HepG2 (cell line): ENCODE measurements around the gene ZNF280A. TPM values are rescaled to one million over a fixed set of nuclear protein-coding genes. Genes with fewer than 3 reads are reported as not detected.
A peak's percentile ranks its signal among the peaks of the same experiment; 100 is the strongest.

Source experiments
- ATAC-seq: fragments of 200-7000 bp; cut with Tn5 transposase; 3 replicates; pipeline ENCODE4 v1.9.1; 2020; ENCODE audit warnings: mild to moderate bottlenecking, moderate library complexity
- BruUV-seq: library from RNA; stranded (reverse); fragments of 400-500 nt; replicated peaks from 2 replicates; lab custom pipeline; 2021; lab: Mats Ljungman, UMichigan
- CTCF ChIA-PET: fragments of 300-600 bp; formaldehyde crosslinking; extraction: SDS; loops from one replicate; lab custom pipeline; 2021; ENCODE audit warnings: low total read pairs, inconsistent platforms, low intra/inter-chr PET ratio; lab: Yijun Ruan, JAX
- POLR2A ChIA-PET: fragments of 350-600 bp; sonication (Branson Sonifier 250); formaldehyde crosslinking; loops from one replicate; lab custom pipeline; 2020; ENCODE audit warnings: antibody characterized with exemption, inconsistent platforms; lab: Yijun Ruan, JAX
- DNase-seq: peaks from one replicate; pipeline ENCODE4 v3.0.0-alpha.2; 2015; ENCODE audit warnings: low spot score
- FAIRE-seq: peaks from 3 replicates; lab custom pipeline; 2011; peaks lifted over from hg19 to GRCh38; lab: Jason Lieb, UNC
- H2AFZ ChIP-seq: one replicate; pipeline ENCODE4 v1.6.1; 2011; ENCODE audit warnings: low read length, inconsistent platforms
- H3K27ac ChIP-seq: fragments of 300-600 bp; 3 replicates; pipeline ENCODE4 v1.8.0; 2011; ENCODE audit warnings: mixed run types, mild to moderate bottlenecking, mixed read lengths, low read length, inconsistent platforms; ENCODE audit not compliant: insufficient read depth; ENCODE audit errors: extremely low read length
- H3K27me3 ChIP-seq, 2 experiments: fragments of 200-600 bp in 1 of 2; 2 replicates in 1 of 2; 3 replicates in 1 of 2; pipeline versions ENCODE4 v1.6.0 to v1.8.0; 2011; ENCODE audit warnings: low read length in 2 of 2, mild to moderate bottlenecking in 2 of 2, moderate library complexity in 2 of 2, inconsistent platforms in 1 of 2; ENCODE audit not compliant: insufficient read depth in 2 of 2, control insufficient read depth in 1 of 2
- H3K36me3 ChIP-seq, 2 experiments: fragments of 200-600 bp in 1 of 2; replicated peaks in 1 of 2; 2 replicates in 1 of 2; 3 replicates in 1 of 2; pipeline versions ENCODE4 v1.5.1 to v1.8.0; 2011; ENCODE audit warnings: low read length in 2 of 2, inconsistent platforms in 1 of 2; ENCODE audit not compliant: insufficient read depth in 2 of 2, control insufficient read depth in 1 of 2
- H3K4me1 ChIP-seq: 2 replicates; pipeline ENCODE4 v1.5.1; 2012; ENCODE audit warnings: low read length, inconsistent platforms; ENCODE audit not compliant: insufficient read depth
- H3K4me2 ChIP-seq: 2 replicates; pipeline ENCODE4 v1.6.0; 2011; ENCODE audit warnings: low read depth, low read length, inconsistent platforms
- H3K4me3 ChIP-seq, 3 experiments: fragments of 200-600 bp in 1 of 3; sonication (generic), shearing (Covaris generic) in 1 of 3; replicated peaks in 1 of 3; 2 replicates each; pipeline ENCODE4 v1.5.1; 2011 to 2016; ENCODE audit warnings: low read length in 3 of 3, inconsistent platforms in 2 of 3, low read depth in 2 of 3, mild to moderate bottlenecking in 2 of 3, control low read depth in 1 of 3, mixed read lengths in 1 of 3; ENCODE audit not compliant: insufficient read depth in 1 of 3
- H3K79me2 ChIP-seq: one replicate; pipeline ENCODE4 v1.6.1; 2011; ENCODE audit warnings: low read length, inconsistent platforms; ENCODE audit not compliant: insufficient read depth
- H3K9ac ChIP-seq: 2 replicates; pipeline ENCODE4 v1.6.0; 2011; ENCODE audit warnings: mild to moderate bottlenecking, low read depth, low read length, inconsistent platforms; ENCODE audit not compliant: insufficient read depth
- H3K9me3 ChIP-seq: 2 replicates; pipeline ENCODE4 v1.5.1; 2012; ENCODE audit warnings: mild to moderate bottlenecking, low read length
- H4K20me1 ChIP-seq: 2 replicates; pipeline ENCODE4 v1.6.0; 2011; ENCODE audit warnings: inconsistent platforms, mild to moderate bottlenecking, low read length, moderate library complexity; ENCODE audit not compliant: insufficient read depth
- ARID3A ChIP-seq: IDR thresholded peaks from 2 replicates; pipeline ENCODE4 v1.6.1; 2012; ENCODE audit warnings: low read depth, low read length, improper control_type of control experiment
- GRHL1 ChIP-seq: sonication (generic); formaldehyde crosslinking; conservative IDR thresholded peaks from 2 replicates; pipeline ENCODE4 v1.8.0; 2022; ENCODE audit warnings: missing genetic modification reagents
- HOXA3 ChIP-seq: sonication (generic); formaldehyde crosslinking; IDR thresholded peaks from 2 replicates; pipeline ENCODE4 v1.5.0; 2020; ENCODE audit warnings: missing genetic modification reagents
- KMT2B ChIP-seq: IDR thresholded peaks from 2 replicates; pipeline ENCODE4 v1.6.1; 2016; ENCODE audit warnings: missing genetic modification reagents, missing compliant biosample characterization
- MAZ ChIP-seq, 2 experiments: sonication (generic) in 1 of 2; formaldehyde crosslinking in 1 of 2; IDR thresholded peaks; 2 replicates each; pipeline versions ENCODE4 v1.5.0 to v1.6.1; 2012 to 2020; ENCODE audit warnings: low read depth in 2 of 2, mild to moderate bottlenecking in 2 of 2, borderline replicate concordance in 1 of 2, improper control_type of control experiment in 1 of 2, low read length in 1 of 2, missing genetic modification reagents in 1 of 2, moderate library complexity in 1 of 2
- MEIS1 ChIP-seq: sonication (generic); formaldehyde crosslinking; IDR thresholded peaks from 2 replicates; pipeline ENCODE4 v1.9.0; 2021; ENCODE audit warnings: mild to moderate bottlenecking, missing genetic modification reagents, moderate library complexity, borderline replicate concordance
- MXD1 ChIP-seq: sonication (generic); formaldehyde crosslinking; IDR thresholded peaks from 2 replicates; pipeline ENCODE4 v1.4.0; 2020; ENCODE audit warnings: mild to moderate bottlenecking, missing genetic modification reagents
- MZF1 ChIP-seq: sonication (generic); formaldehyde crosslinking; IDR thresholded peaks from 2 replicates; pipeline ENCODE4 v1.8.1; 2023; ENCODE audit warnings: mild to moderate bottlenecking, missing genetic modification reagents, borderline replicate concordance
- PCBP2 ChIP-seq: fragments of 200-400 bp; formaldehyde crosslinking; optimal IDR thresholded peaks from 2 replicates; pipeline ENCODE3; 2018; ENCODE audit warnings: low read length, low read depth; ENCODE audit not compliant: poor library complexity, severe bottlenecking
- POLR2AphosphoS2 ChIP-seq: IDR thresholded peaks from 2 replicates; pipeline ENCODE4 v1.6.1; 2011; ENCODE audit warnings: low read depth, low read length, improper control_type of control experiment
- RCOR2 ChIP-seq: IDR thresholded peaks from 2 replicates; pipeline ENCODE4 v1.6.1; 2016; ENCODE audit warnings: missing biosample characterization, missing genetic modification reagents
- SOX5 ChIP-seq: IDR thresholded peaks from 2 replicates; pipeline ENCODE4 v1.6.1; 2016; ENCODE audit warnings: borderline replicate concordance
- SRSF4 ChIP-seq: fragments of 200-400 bp; formaldehyde crosslinking; IDR thresholded peaks from one replicate; pipeline ENCODE4 v1.6.1; 2018; ENCODE audit warnings: mild to moderate bottlenecking, low read depth, low read length, moderate library complexity; ENCODE audit not compliant: poor library complexity, severe bottlenecking
- ZBTB20 ChIP-seq: sonication (generic); formaldehyde crosslinking; IDR thresholded peaks from 2 replicates; pipeline ENCODE4 v1.8.1; 2023; ENCODE audit warnings: missing genetic modification reagents, low read depth, mild to moderate bottlenecking, borderline replicate concordance
- ZNF18 ChIP-seq: sonication (generic); formaldehyde crosslinking; IDR thresholded peaks from 2 replicates; pipeline ENCODE4 v1.8.0; 2022; ENCODE audit warnings: mild to moderate bottlenecking, missing genetic modification reagents; ENCODE audit not compliant: insufficient replicate concordance
- ZNF576 ChIP-seq: sonication (generic); formaldehyde crosslinking; IDR thresholded peaks from 2 replicates; pipeline ENCODE4 v1.4.0; 2020; ENCODE audit warnings: mild to moderate bottlenecking, missing genetic modification reagents
- ZNF761 ChIP-seq: sonication (generic); formaldehyde crosslinking; conservative IDR thresholded peaks from 2 replicates; pipeline ENCODE4 v1.4.0; 2020; ENCODE audit warnings: mild to moderate bottlenecking, missing genetic modification reagents
- ZNF768 ChIP-seq: sonication (generic); formaldehyde crosslinking; IDR thresholded peaks from 2 replicates; pipeline ENCODE4 v1.4.0; 2020; ENCODE audit warnings: missing genetic modification reagents
- WGBS: methylation state at CpG from one replicate; pipeline ENCODE4 v1.1.6; 2017; ENCODE audit warnings: low lambda C conversion rate; 5-methylcytosine and 5-hydroxymethylcytosine counted together
- in situ Hi-C: cut with HindIII; loops from 2 replicates; pipeline ENCODE4 v1.10.0; 2017; ENCODE audit warnings: low pct_unique_long_range_greater_than_20kb; ENCODE audit not compliant: extremely low pct_ligation_motif_present
- intact Hi-C: fragments of 100-400 bp; cut with micrococcal nuclease; formaldehyde crosslinking; loops from one replicate; pipeline ENCODE4 v1.10.0; 2022; ENCODE audit not compliant: unreplicated experiment
- polyA plus RNA-seq, 8 experiments: library from polyadenylated mRNA; depleted of rRNA in 3 of 8; stranded (reverse) in 7 of 8; unstranded in 1 of 8; fragments of >200 nt; fragmentation: Illumina TruSeq in 4 of 8; extraction: Trizol in 4 of 8; gene quantifications; 2 replicates each; pipeline versions ENCODE4 v1.2.1 to v1.2.3, GENCODE V29; 2011 to 2016; ENCODE audit warnings: low read depth in 4 of 8, missing spikeins in 1 of 8, mixed read lengths in 1 of 8; ENCODE audit not compliant: insufficient read depth in 1 of 8
- total RNA-seq, 5 experiments: library from RNA; depleted of rRNA; stranded (reverse); fragments of >200 nt; fragmentation: Illumina TruSeq; extraction: Trizol; gene quantifications; 2 replicates each; pipeline ENCODE4 v1.2.3, GENCODE V29; 2016; ENCODE audit warnings: low read depth in 1 of 5

Gene ZNF280A
- total and polyA plus RNA-seq, 2 of the 13 experiments (the other 11 are each of a cell fraction or from before 2014, with no cell fraction given), result 1.4 to 2.9 TPM

- Histone ChIP-seq H3K4me3 (peak overlapping the region; percentile 79 to 97 (median 87)), H3K4me1 (peaks cover 16% of the 10 kb centered on the region), H3K9ac (peak overlapping the region; percentile 81), H4K20me1 (no peaks in the 10 kb centered on the region), H3K27me3 (no peaks in the 10 kb centered on the region; a peak in 1 of 5 replicates), H3K79me2 (peaks cover 8% of the 10 kb centered on the region), H3K9me3 (peaks cover 6% of the 10 kb centered on the region; the same call in 1 of the 2 replicates), H3K27ac (peak overlapping the region; percentile 44), H3K4me2 (peak overlapping the region; percentile 80), H2AFZ (no peak overlapping the region), H3K36me3 (peaks cover 0 to 22% of the 10 kb centered on the region in 2 experiments; a peak in 3 of 5 replicates)
- ChIA-PET CTCF (interaction anchor here (0.9 kb wide), 1 partner anchor 44 kb away, joined by 3 read pairs; no protein-coding TSS in a partner anchor), POLR2A (interaction anchor here (1.1 to 1.8 kb wide), 2 partner anchors 12 kb away, joined by 3 to 32 read pairs; partner anchors contain the start of gene ZNF280A)
- in situ Hi-C loops (no loop called here), intact Hi-C loops (no loop called here)
- BruUV-seq, result no TSS peak
- ATAC-seq (peak; percentile 38), FAIRE-seq (no peak), DNase-seq (no peak)
- TF ChIP-seq KMT2B (CRISPR knock-in tag) (no peak), ZNF768 (CRISPR knock-in tag) (no peak), MEIS1 (no peak), ZNF576 (CRISPR knock-in tag) (no peak), PCBP2 (no peak), MXD1 (CRISPR knock-in tag) (no peak), ZNF18 (CRISPR knock-in tag) (no peak), POLR2AphosphoS2 (no peak), GRHL1 (CRISPR knock-in tag) (no peak), MZF1 (CRISPR knock-in tag) (no peak), SOX5 (CRISPR knock-in tag) (no peak), ARID3A (no peak), MAZ (IDR thresholded peaks at IDR 0.05; ENCODE audit: borderline replicate concordance, low read depth, low read length) (no peak), MAZ (CRISPR knock-in tag; IDR thresholded peaks at IDR 0.05; ENCODE audit: low read depth) (no peak), RCOR2 (CRISPR knock-in tag) (no peak), SRSF4 (no peak), HOXA3 (CRISPR knock-in tag) (no peak), ZBTB20 (CRISPR knock-in tag) (no peak), ZNF761 (no peak)
- WGBS, result 22% methylated on average over 13 of the region's 13 CpGs
Measured at GRCh38 chr22:22507743-22508273, 12.3 kb downstream of the ZNF280A start.
